GM23338 (cell line): ENCODE results near the gene SYMPK.
A peak's percentile ranks its signal among the peaks of the same experiment; 100 is the strongest.

Source experiments
- CTCF ChIP-seq, 2 experiments: fragments of 200-600 bp in 1 of 2; sonication (generic) in 1 of 2; conservative IDR thresholded peaks; 2 replicates each; pipeline versions ENCODE4 v1.5.1 to v1.6.1; 2016 to 2017; ENCODE audit warnings: antibody characterized with exemption in 2 of 2, low read depth in 2 of 2, mild to moderate bottlenecking in 2 of 2, moderate library complexity in 1 of 2
- JUNB ChIP-seq: IDR thresholded peaks from one replicate; pipeline ENCODE4 v1.6.1; 2016; ENCODE audit warnings: antibody characterized with exemption; ENCODE audit not compliant: unreplicated experiment
- POLR2AphosphoS5 ChIP-seq: IDR thresholded peaks from 2 replicates; pipeline ENCODE4 v1.6.1; 2016; ENCODE audit warnings: antibody characterized with exemption, low read depth
- REST ChIP-seq: IDR thresholded peaks from one replicate; pipeline ENCODE4 v1.6.1; 2018; ENCODE audit warnings: antibody characterized with exemption; ENCODE audit not compliant: unreplicated experiment

GRCh38 chr19:45863335-45863839 is 440 bp upstream of the SYMPK start:
- TF ChIP-seq CTCF (conservative IDR thresholded peaks at IDR 0.05; ENCODE audit: low read depth in 2 of 2) (no peak), REST (no peak), JUNB (no peak), POLR2AphosphoS5 (peak; percentile 32; the same call in 1 of the 2 replicates)
